NCI-H1694 treated with DMSO at 0.1 percent for 48 hours (cell line): ENCODE measurements around the gene MCOLN1.

ENCODE experiments used
- DNase-seq: peaks from one replicate; lab custom pipeline; 2025; lab: John Stamatoyannopoulos, UW

The MCOLN1 gene

GRCh38 chr19:7522072-7522922 is at the start of gene MCOLN1:
MCOLN1 (plus strand) TSS chr19:7522624; CDS start chr19:7522751, 127 bp downstream.
- peak; percentile 83 for DNase-seq

- no peak for DNase-seq
These were observed 46.8 kb upstream of the MCOLN1 start for GRCh38 chr19:7475665-7476064.

GRCh38 chr19:7476241-7476640 is 46.2 kb upstream of the MCOLN1 start:
- no peak for DNase-seq

- no peak for DNase-seq
These were observed 45.5 kb upstream of the MCOLN1 start for GRCh38 chr19:7476777-7477494.

GRCh38 chr19:7477758-7478157 is 44.7 kb upstream of the MCOLN1 start:
- DNase-seq: no peak

GRCh38 chr19:7478173-7478842 is 44.1 kb upstream of the MCOLN1 start:
- no peak for DNase-seq

- no peak for DNase-seq
These were observed 43.6 kb upstream of the MCOLN1 start for GRCh38 chr19:7478843-7479227.

- no peak for DNase-seq
These were observed 42.0 kb upstream of the MCOLN1 start for GRCh38 chr19:7480222-7480969.

- no peak for DNase-seq
These were observed 41.5 kb upstream of the MCOLN1 start for GRCh38 chr19:7480970-7481255.

GRCh38 chr19:7482584-7483439 is 39.6 kb upstream of the MCOLN1 start:
- DNase-seq: no peak

- DNase-seq: no peak
These were observed 38.7 kb upstream of the MCOLN1 start for GRCh38 chr19:7483720-7484201.

- no peak for DNase-seq
These were observed 35.5 kb upstream of the MCOLN1 start for GRCh38 chr19:7486923-7487322.

GRCh38 chr19:7488736-7489353 is 33.6 kb upstream of the MCOLN1 start, which contains the start of gene PEX11G:
PEX11G (minus strand) TSS chr19:7489035; CDS start chr19:7489010, 25 bp downstream.
- DNase-seq: no peak

GRCh38 chr19:7489609-7490044 is 32.8 kb upstream of the MCOLN1 start:
- DNase-seq: no peak

- no peak for DNase-seq
These were observed 30.3 kb upstream of the MCOLN1 start for GRCh38 chr19:7492142-7492541.

- no peak for DNase-seq
These were observed 29.9 kb upstream of the MCOLN1 start for GRCh38 chr19:7492558-7492957.

GRCh38 chr19:7494416-7495098 is 27.9 kb upstream of the MCOLN1 start:
- DNase-seq: no peak

- DNase-seq: no peak
These were observed 25.1 kb upstream of the MCOLN1 start for GRCh38 chr19:7497292-7497691.

- DNase-seq: peak; percentile 62
These were observed 21.5 kb upstream of the MCOLN1 start for GRCh38 chr19:7500811-7501450.
